PC-9 (cell line): ENCODE data around the gene TTLL5. TPM values are rescaled to one million over a fixed set of nuclear protein-coding genes. Genes with fewer than 3 reads are reported as not detected.
A peak's percentile ranks its signal among the peaks of the same experiment; 100 is the strongest.

Source experiments
- BruUV-seq: library from RNA; stranded (reverse); fragments of 400-500 nt; replicated peaks from 2 replicates; lab custom pipeline; 2021; lab: Mats Ljungman, UMichigan
- CTCF ChIA-PET: fragments of 300-600 bp; sonication (Branson Sonifier 250); formaldehyde crosslinking; loops from one replicate; lab custom pipeline; 2022; ENCODE audit warnings: antibody characterized with exemption; lab: Charles Lee
- POLR2A ChIA-PET: fragments of 300-600 bp; sonication (Branson Sonifier 250); formaldehyde crosslinking; loops from one replicate; lab custom pipeline; 2022; ENCODE audit warnings: antibody characterized with exemption; ENCODE audit not compliant: unreplicated experiment; lab: Charles Lee
- DNase-seq, 2 experiments: peaks; one replicate each; pipeline versions ENCODE4 v3.0.0 to v3.0.0-alpha.2; 2015 to 2022; ENCODE audit warnings: mixed read lengths in 1 of 2
- H2AFZ ChIP-seq: fragments of 200-600 bp; sonication (generic); 2 replicates; pipeline ENCODE4 v1.8.1; 2017; ENCODE audit warnings: antibody characterized with exemption
- H3F3A ChIP-seq: fragments of 200-600 bp; sonication (generic); 2 replicates; pipeline ENCODE4 v1.8.1; 2017; ENCODE audit warnings: antibody characterized with exemption, mild to moderate bottlenecking, low read depth; ENCODE audit not compliant: insufficient read depth
- H3K27ac ChIP-seq: fragments of 200-600 bp; sonication (generic); 2 replicates; pipeline ENCODE4 v1.6.1; 2016; ENCODE audit warnings: mixed run types
- H3K27me3 ChIP-seq: fragments of 200-600 bp; sonication (generic); 2 replicates; pipeline ENCODE4 v1.6.1; 2016; ENCODE audit warnings: low read depth, mixed run types; ENCODE audit not compliant: insufficient read depth
- H3K36me3 ChIP-seq: fragments of 200-600 bp; sonication (generic); 2 replicates; pipeline ENCODE4 v1.6.1; 2016; ENCODE audit warnings: low read depth, mixed run types
- H3K4me1 ChIP-seq: fragments of 200-600 bp; sonication (generic); replicated peaks from 2 replicates; pipeline ENCODE4 v1.6.1; 2016; ENCODE audit warnings: mixed run types; ENCODE audit not compliant: insufficient read depth
- H3K4me2 ChIP-seq: fragments of 200-600 bp; sonication (generic); 2 replicates; pipeline ENCODE4 v1.6.1; 2017; ENCODE audit warnings: mixed run types
- H3K4me3 ChIP-seq: fragments of 200-600 bp; sonication (generic); 2 replicates; pipeline ENCODE4 v1.6.1; 2016; ENCODE audit warnings: mixed run types
- H3K79me2 ChIP-seq: fragments of 200-600 bp; sonication (generic); 2 replicates; pipeline ENCODE4 v1.6.1; 2017; ENCODE audit warnings: low read depth, mixed run types
- H3K9me2 ChIP-seq: fragments of 200-600 bp; sonication (generic); 2 replicates; pipeline ENCODE4 v1.8.1; 2017; ENCODE audit warnings: mild to moderate bottlenecking; ENCODE audit not compliant: insufficient read depth
- H3K9me3 ChIP-seq: fragments of 200-600 bp; sonication (generic); 2 replicates; pipeline ENCODE4 v1.8.1; 2016; ENCODE audit warnings: low read depth; ENCODE audit not compliant: insufficient read depth
- H4K20me1 ChIP-seq: fragments of 200-600 bp; sonication (generic); 2 replicates; pipeline ENCODE4 v1.8.1; 2017; ENCODE audit not compliant: insufficient read depth
- EZH2 ChIP-seq: fragments of 200-600 bp; sonication (generic); IDR thresholded peaks from 2 replicates; pipeline ENCODE4 v1.8.0; 2017; ENCODE audit warnings: antibody characterized with exemption, low read depth
- intact Hi-C: fragments of 100-400 bp; cut with micrococcal nuclease; formaldehyde crosslinking; loops from one replicate; pipeline ENCODE4 v1.10.0; 2022; ENCODE audit not compliant: unreplicated experiment
- total RNA-seq: library from RNA; stranded (reverse); gene quantifications from 2 replicates; pipeline ENCODE4 v1.2.3, GENCODE V29; 2021
- TF ChIP-seq, protein P1 (sequence below): fragments of 200-600 bp; sonication (generic); conservative IDR thresholded peaks from 2 replicates; pipeline ENCODE4 v1.6.1; 2017; ENCODE audit warnings: mixed run types, antibody characterized with exemption, mild to moderate bottlenecking, moderate library complexity

The TTLL5 gene
- total RNA-seq, 1 experiment from 2014 or later = 75.3 TPM

DNA sequence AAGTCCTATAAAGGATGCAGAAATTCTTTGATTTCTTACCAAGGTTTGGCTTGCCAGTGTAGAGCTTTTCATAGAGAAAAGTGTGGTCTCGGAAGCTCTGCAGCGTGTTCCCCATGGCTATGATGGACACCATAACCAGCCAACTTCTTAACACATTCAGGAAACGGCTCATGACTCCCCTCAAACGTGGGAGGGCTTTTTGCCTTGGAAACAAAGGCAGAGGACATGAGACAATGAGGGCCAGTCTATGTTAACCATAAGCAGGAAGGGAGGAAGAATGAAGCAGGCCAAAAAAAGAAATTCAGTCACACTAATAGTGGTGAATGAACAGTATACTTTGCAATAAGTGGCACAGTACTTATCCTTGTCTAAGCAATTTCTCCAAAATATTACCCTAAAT is 3.7 kb upstream of the TTLL5 start:
- Histone ChIP-seq H3K79me2 (peaks cover 36% of the 10 kb centered on the region), H3K9me3 (no peaks in the 10 kb centered on the region), H3K4me2 (no peak overlapping the region), H3K4me1 (peaks cover 9% of the 10 kb centered on the region; the same call in 1 of the 2 replicates), H3K4me3 (no peak overlapping the region), H4K20me1 (no peaks in the 10 kb centered on the region), H3F3A (peaks cover 11% of the 10 kb centered on the region), H3K27ac (no peak overlapping the region), H3K27me3 (no peaks in the 10 kb centered on the region), H3K36me3 (peaks cover 4% of the 10 kb centered on the region; the same call in 1 of the 2 replicates), H3K9me2 (no peaks in the 10 kb centered on the region), H2AFZ (no peak overlapping the region)
- no peak for TF ChIP-seq EZH2
- TF ChIP-seq, protein P1, sequence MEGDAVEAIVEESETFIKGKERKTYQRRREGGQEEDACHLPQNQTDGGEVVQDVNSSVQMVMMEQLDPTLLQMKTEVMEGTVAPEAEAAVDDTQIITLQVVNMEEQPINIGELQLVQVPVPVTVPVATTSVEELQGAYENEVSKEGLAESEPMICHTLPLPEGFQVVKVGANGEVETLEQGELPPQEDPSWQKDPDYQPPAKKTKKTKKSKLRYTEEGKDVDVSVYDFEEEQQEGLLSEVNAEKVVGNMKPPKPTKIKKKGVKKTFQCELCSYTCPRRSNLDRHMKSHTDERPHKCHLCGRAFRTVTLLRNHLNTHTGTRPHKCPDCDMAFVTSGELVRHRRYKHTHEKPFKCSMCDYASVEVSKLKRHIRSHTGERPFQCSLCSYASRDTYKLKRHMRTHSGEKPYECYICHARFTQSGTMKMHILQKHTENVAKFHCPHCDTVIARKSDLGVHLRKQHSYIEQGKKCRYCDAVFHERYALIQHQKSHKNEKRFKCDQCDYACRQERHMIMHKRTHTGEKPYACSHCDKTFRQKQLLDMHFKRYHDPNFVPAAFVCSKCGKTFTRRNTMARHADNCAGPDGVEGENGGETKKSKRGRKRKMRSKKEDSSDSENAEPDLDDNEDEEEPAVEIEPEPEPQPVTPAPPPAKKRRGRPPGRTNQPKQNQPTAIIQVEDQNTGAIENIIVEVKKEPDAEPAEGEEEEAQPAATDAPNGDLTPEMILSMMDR = no peak
- no peak for DNase-seq
- ChIA-PET POLR2A (interaction anchor here (0.6 kb wide), 1 partner anchor 550 kb away, joined by 3 read pairs; no protein-coding TSS in a partner anchor), CTCF (no interaction called here)
- intact Hi-C loops = no loop called here
- no TSS peak for BruUV-seq

DNA sequence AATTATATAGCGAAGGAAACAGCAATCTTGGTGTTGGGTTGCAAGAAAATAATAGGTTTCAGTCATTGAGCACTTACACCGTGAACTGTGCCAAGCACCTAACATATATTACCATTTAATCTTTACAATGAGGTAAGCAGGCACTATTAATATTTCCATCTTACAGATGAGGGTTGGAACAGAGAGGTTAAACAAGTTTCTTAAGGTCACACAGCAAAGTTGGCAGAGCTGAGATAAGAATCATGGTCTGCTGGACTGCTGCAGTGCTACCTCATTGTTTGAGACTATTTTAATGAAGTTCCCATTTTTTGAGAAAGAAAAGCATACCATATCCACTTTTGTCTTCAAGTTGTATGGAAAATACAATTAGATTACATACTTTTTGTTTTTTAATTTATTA is 2.1 kb upstream of the TTLL5 start:
- CTCF ChIA-PET = interaction anchor here (0.6 kb wide), 1 partner anchor 10 kb away, joined by 5 read pairs; no protein-coding TSS in a partner anchor
- intact Hi-C loops = no loop called here
- no peak for DNase-seq
- H3F3A ChIP-seq = peaks cover 11% of the 10 kb centered on the region
- H3K79me2 ChIP-seq = peaks cover 51% of the 10 kb centered on the region
- POLR2A ChIA-PET = no interaction called here
- no peak overlapping the region for H2AFZ ChIP-seq
- TF ChIP-seq, protein P1 = no peak
- no peak for TF ChIP-seq EZH2
- 0 out of 2 replicates have a peak, but pooled peaks cover 5% of the 10 kb centered on the region for H3K36me3 ChIP-seq
- no peaks in the 10 kb centered on the region for H3K27me3 ChIP-seq
- no peaks in the 10 kb centered on the region for H4K20me1 ChIP-seq
- no peak overlapping the region for H3K4me3 ChIP-seq
- no peak overlapping the region for H3K27ac ChIP-seq
- H3K4me1 ChIP-seq = peaks cover 9% of the 10 kb centered on the region; the same call in 1 of the 2 replicates
- no peaks in the 10 kb centered on the region for H3K9me3 ChIP-seq
- no peaks in the 10 kb centered on the region for H3K9me2 ChIP-seq
- BruUV-seq = no TSS peak
- H3K4me2 ChIP-seq = 0 out of 2 replicates have a peak overlapping the region, but pooled peaks have one; percentile 3

DNA sequence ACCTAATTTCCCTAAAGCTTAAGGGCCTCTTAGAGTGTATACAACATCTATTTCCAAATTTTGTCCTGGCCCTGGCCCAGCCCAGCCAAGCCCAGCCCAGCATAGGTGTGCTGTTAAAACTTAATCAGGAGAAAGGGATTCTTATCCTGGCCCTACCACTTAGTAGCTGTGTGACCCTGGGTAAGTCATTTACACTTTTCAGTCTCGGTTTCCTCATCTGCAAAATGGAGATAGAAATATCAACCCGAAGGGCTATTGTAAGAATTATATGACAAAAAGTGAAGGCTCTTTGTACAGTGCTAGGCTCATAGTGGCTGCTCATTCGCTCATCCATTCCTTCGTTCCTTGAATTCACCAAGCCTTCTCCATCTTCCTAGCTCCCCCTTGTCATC is 812 bp upstream of the TTLL5 start:
- TSS peak; percentile 66 for BruUV-seq
- Histone ChIP-seq H3K4me2 (peak overlapping the region; percentile 90), H4K20me1 (no peaks in the 10 kb centered on the region), H3F3A (peaks cover 8% of the 10 kb centered on the region; the same call in 1 of the 2 replicates), H3K4me3 (peak overlapping the region; percentile 99), H3K4me1 (peaks cover 9% of the 10 kb centered on the region; the same call in 1 of the 2 replicates), H3K27ac (no peak overlapping the region), H3K9me2 (no peaks in the 10 kb centered on the region), H3K36me3 (0 out of 2 replicates have a peak, but pooled peaks cover 5% of the 10 kb centered on the region), H2AFZ (peak overlapping the region; percentile 91), H3K9me3 (no peaks in the 10 kb centered on the region), H3K79me2 (peaks cover 51% of the 10 kb centered on the region), H3K27me3 (no peaks in the 10 kb centered on the region)
- ChIA-PET CTCF (interaction anchor here (0.5 to 2.3 kb wide), 7 partner anchors 28 to 626 kb away, joined by 3 to 17 read pairs (median 5); partner anchors contain the start of gene FLVCR2), POLR2A (interaction anchor here (0.6 to 0.8 kb wide), 6 partner anchors 12 to 1081 kb away, joined by 3 to 8 read pairs (median 6); no protein-coding TSS in a partner anchor)
- intact Hi-C loops = loop anchor here (5.0 kb wide), 3 partner anchors 322 to 1043 kb away; partner anchors contain the start of genes NEK9 and TGFB3
- no peak for DNase-seq
- TF ChIP-seq EZH2 = no peak
- TF ChIP-seq, protein P1 = no peak
